K562 (cell line): ENCODE data around the gene PTTG1IP. TPM values are rescaled to one million over a fixed set of nuclear protein-coding genes. Genes with fewer than 3 reads are reported as not detected.

Experiments used
- CHD4 ChIP-seq: fragments of 200-600 bp; sonication (generic); IDR thresholded peaks from 3 replicates; pipeline ENCODE4 v1.6.1; 2012; ENCODE audit warnings: low read depth, mild to moderate bottlenecking, mixed read lengths, low read length, inconsistent platforms; ENCODE audit not compliant: insufficient read depth, insufficient replicate concordance, poor library complexity, severe bottlenecking
- ESRRB ChIP-seq: fragments of 250-450 bp; sonication (Bioruptor Pico); IDR thresholded peaks from 2 replicates; pipeline ENCODE4 v1.5.0; 2020; ENCODE audit warnings: mild to moderate bottlenecking, moderate library complexity, borderline replicate concordance
- HDAC1 ChIP-seq, 2 experiments: fragments of 450-650 bp; IDR thresholded peaks; 2 replicates each; pipeline ENCODE4 v1.6.1; 2016 to 2017; ENCODE audit warnings: inconsistent platforms in 1 of 2, mild to moderate bottlenecking in 1 of 2, moderate library complexity in 1 of 2
- PHF20 ChIP-seq: fragments of 450-650 bp; IDR thresholded peaks from 2 replicates; pipeline ENCODE4 v1.6.1; 2018; ENCODE audit not compliant: partially characterized antibody
- RB1 ChIP-seq: fragments of 450-650 bp; IDR thresholded peaks from 2 replicates; pipeline ENCODE4 v1.6.1; 2017; ENCODE audit warnings: low read depth, mild to moderate bottlenecking
- ZNF124 ChIP-seq: sonication (generic); formaldehyde crosslinking; IDR thresholded peaks from 2 replicates; pipeline ENCODE4 v1.8.1; 2022; ENCODE audit warnings: missing genetic modification reagents
- ZNF146 ChIP-seq: IDR thresholded peaks from one replicate; pipeline ENCODE4 v1.6.1; 2018; ENCODE audit warnings: missing compliant biosample characterization; ENCODE audit not compliant: unreplicated experiment
- ZSCAN32 ChIP-seq: fragments of 450-650 bp; formaldehyde crosslinking; IDR thresholded peaks from 2 replicates; pipeline ENCODE4 v1.4.0; 2020; ENCODE audit warnings: mild to moderate bottlenecking, moderate library complexity
- polyA plus RNA-seq, 8 experiments: library from polyadenylated mRNA; depleted of rRNA in 4 of 8; stranded (reverse) in 5 of 8; unstranded in 3 of 8; fragments of >200 nt; fragmentation: Nextera tagmentation in 2 of 8; fragmentation: Illumina TruSeq in 1 of 8; extraction: Ambion mirVana in 2 of 8; extraction: Trizol in 1 of 8; gene quantifications; 2 replicates each; pipeline versions ENCODE4 v1.2.1 to v1.2.3, GENCODE V29; 2011 to 2014; ENCODE audit warnings: inconsistent platforms in 1 of 8, missing spikeins in 1 of 8
- total RNA-seq, 7 experiments: library from RNA; depleted of rRNA in 6 of 7; stranded (reverse); fragments of >200 nt in 6 of 7; fragmentation: Illumina TruSeq in 2 of 7; extraction: Trizol in 2 of 7; gene quantifications; 2 replicates each; pipeline versions ENCODE4 v1.2.1 to v1.2.3, GENCODE V29; 2011 to 2021; ENCODE audit warnings: low replicate concordance in 1 of 7
- TF ChIP-seq, protein P1 (sequence below): sonication (generic); formaldehyde crosslinking; IDR thresholded peaks from 2 replicates; pipeline ENCODE4 v1.8.0; 2023; ENCODE audit warnings: mild to moderate bottlenecking, missing genetic modification reagents
- TF ChIP-seq, protein P2 (sequence below): fragments of 450-650 bp; IDR thresholded peaks from 2 replicates; pipeline ENCODE4 v1.6.1; 2017; ENCODE audit warnings: antibody characterized with exemption, mild to moderate bottlenecking
- TF ChIP-seq, protein P3 (sequence below): fragments of 250-450 bp; sonication (Bioruptor Pico); IDR thresholded peaks from 2 replicates; pipeline ENCODE4 v1.9.0; 2021; ENCODE audit warnings: mild to moderate bottlenecking
- TF ChIP-seq, protein P4 (sequence below): fragments of 450-650 bp; IDR thresholded peaks from 2 replicates; pipeline ENCODE4 v1.6.1; 2016; ENCODE audit warnings: mild to moderate bottlenecking
- TF ChIP-seq, protein P5 (sequence below): fragments of 250-450 bp; sonication (Bioruptor Pico); IDR thresholded peaks from 2 replicates; pipeline ENCODE4 v1.5.0; 2021; ENCODE audit warnings: mild to moderate bottlenecking, borderline replicate concordance

PTTG1IP gene
- total and polyA plus RNA-seq, 9 of the 15 experiments (the other 6 are each of a cell fraction or from before 2014, with no cell fraction given), result 5.0 to 99.3 (median 82.4) TPM

DNA sequence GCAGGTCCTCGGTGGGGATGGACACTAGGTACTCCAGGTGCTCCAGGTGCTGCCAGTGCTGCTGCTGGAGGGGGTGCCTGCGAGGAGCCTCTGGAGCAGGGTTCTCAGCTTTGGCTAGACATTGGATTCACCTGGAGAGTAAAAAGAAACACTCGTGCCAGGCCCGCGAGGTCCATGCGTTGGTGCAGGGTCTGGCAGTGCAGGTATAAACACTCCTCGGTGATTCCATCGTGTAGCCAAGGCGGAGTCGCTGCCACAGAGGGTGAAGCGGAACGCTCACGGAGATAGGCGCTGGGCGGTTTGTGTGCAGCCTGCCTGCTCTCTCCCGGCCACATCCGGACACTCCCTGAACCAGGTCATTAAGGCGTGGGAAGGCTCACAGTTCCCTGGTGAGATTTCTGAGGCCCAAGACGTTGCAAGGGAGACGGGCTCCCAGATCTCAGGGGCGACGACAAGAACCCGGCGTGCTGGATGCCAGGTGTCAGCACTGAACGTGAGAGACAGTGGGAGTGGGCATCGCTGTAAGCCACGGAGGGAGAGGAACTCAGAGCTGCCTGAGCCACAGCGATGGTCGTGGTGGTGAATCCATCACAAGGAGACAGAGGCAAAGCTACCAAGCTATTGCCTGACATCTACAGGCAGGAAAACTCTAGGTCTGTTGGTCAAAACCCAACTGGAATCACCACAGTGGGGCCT is 38.4 kb downstream of the PTTG1IP start (continued):
- TF ChIP-seq, protein P1, sequence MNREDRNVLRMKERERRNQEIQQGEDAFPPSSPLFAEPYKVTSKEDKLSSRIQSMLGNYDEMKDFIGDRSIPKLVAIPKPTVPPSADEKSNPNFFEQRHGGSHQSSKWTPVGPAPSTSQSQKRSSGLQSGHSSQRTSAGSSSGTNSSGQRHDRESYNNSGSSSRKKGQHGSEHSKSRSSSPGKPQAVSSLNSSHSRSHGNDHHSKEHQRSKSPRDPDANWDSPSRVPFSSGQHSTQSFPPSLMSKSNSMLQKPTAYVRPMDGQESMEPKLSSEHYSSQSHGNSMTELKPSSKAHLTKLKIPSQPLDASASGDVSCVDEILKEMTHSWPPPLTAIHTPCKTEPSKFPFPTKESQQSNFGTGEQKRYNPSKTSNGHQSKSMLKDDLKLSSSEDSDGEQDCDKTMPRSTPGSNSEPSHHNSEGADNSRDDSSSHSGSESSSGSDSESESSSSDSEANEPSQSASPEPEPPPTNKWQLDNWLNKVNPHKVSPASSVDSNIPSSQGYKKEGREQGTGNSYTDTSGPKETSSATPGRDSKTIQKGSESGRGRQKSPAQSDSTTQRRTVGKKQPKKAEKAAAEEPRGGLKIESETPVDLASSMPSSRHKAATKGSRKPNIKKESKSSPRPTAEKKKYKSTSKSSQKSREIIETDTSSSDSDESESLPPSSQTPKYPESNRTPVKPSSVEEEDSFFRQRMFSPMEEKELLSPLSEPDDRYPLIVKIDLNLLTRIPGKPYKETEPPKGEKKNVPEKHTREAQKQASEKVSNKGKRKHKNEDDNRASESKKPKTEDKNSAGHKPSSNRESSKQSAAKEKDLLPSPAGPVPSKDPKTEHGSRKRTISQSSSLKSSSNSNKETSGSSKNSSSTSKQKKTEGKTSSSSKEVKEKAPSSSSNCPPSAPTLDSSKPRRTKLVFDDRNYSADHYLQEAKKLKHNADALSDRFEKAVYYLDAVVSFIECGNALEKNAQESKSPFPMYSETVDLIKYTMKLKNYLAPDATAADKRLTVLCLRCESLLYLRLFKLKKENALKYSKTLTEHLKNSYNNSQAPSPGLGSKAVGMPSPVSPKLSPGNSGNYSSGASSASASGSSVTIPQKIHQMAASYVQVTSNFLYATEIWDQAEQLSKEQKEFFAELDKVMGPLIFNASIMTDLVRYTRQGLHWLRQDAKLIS (CRISPR knock-in tag), result no peak
- TF ChIP-seq, protein P2, sequence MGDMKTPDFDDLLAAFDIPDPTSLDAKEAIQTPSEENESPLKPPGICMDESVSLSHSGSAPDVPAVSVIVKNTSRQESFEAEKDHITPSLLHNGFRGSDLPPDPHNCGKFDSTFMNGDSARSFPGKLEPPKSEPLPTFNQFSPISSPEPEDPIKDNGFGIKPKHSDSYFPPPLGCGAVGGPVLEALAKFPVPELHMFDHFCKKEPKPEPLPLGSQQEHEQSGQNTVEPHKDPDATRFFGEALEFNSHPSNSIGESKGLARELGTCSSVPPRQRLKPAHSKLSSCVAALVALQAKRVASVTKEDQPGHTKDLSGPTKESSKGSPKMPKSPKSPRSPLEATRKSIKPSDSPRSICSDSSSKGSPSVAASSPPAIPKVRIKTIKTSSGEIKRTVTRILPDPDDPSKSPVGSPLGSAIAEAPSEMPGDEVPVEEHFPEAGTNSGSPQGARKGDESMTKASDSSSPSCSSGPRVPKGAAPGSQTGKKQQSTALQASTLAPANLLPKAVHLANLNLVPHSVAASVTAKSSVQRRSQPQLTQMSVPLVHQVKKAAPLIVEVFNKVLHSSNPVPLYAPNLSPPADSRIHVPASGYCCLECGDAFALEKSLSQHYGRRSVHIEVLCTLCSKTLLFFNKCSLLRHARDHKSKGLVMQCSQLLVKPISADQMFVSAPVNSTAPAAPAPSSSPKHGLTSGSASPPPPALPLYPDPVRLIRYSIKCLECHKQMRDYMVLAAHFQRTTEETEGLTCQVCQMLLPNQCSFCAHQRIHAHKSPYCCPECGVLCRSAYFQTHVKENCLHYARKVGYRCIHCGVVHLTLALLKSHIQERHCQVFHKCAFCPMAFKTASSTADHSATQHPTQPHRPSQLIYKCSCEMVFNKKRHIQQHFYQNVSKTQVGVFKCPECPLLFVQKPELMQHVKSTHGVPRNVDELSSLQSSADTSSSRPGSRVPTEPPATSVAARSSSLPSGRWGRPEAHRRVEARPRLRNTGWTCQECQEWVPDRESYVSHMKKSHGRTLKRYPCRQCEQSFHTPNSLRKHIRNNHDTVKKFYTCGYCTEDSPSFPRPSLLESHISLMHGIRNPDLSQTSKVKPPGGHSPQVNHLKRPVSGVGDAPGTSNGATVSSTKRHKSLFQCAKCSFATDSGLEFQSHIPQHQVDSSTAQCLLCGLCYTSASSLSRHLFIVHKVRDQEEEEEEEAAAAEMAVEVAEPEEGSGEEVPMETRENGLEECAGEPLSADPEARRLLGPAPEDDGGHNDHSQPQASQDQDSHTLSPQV, result no peak
- TF ChIP-seq ESRRB (CRISPR knock-in tag), result no peak
- TF ChIP-seq HDAC1 (IDR thresholded peaks at IDR 0.05), result peak in 1 of 2 experiments; percentile 57; a peak in 1 of 4 replicates
- TF ChIP-seq, protein P3, sequence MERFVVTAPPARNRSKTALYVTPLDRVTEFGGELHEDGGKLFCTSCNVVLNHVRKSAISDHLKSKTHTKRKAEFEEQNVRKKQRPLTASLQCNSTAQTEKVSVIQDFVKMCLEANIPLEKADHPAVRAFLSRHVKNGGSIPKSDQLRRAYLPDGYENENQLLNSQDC, result no peak
- TF ChIP-seq, protein P4, sequence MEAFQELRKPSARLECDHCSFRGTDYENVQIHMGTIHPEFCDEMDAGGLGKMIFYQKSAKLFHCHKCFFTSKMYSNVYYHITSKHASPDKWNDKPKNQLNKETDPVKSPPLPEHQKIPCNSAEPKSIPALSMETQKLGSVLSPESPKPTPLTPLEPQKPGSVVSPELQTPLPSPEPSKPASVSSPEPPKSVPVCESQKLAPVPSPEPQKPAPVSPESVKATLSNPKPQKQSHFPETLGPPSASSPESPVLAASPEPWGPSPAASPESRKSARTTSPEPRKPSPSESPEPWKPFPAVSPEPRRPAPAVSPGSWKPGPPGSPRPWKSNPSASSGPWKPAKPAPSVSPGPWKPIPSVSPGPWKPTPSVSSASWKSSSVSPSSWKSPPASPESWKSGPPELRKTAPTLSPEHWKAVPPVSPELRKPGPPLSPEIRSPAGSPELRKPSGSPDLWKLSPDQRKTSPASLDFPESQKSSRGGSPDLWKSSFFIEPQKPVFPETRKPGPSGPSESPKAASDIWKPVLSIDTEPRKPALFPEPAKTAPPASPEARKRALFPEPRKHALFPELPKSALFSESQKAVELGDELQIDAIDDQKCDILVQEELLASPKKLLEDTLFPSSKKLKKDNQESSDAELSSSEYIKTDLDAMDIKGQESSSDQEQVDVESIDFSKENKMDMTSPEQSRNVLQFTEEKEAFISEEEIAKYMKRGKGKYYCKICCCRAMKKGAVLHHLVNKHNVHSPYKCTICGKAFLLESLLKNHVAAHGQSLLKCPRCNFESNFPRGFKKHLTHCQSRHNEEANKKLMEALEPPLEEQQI, result no peak
- TF ChIP-seq, protein P5, sequence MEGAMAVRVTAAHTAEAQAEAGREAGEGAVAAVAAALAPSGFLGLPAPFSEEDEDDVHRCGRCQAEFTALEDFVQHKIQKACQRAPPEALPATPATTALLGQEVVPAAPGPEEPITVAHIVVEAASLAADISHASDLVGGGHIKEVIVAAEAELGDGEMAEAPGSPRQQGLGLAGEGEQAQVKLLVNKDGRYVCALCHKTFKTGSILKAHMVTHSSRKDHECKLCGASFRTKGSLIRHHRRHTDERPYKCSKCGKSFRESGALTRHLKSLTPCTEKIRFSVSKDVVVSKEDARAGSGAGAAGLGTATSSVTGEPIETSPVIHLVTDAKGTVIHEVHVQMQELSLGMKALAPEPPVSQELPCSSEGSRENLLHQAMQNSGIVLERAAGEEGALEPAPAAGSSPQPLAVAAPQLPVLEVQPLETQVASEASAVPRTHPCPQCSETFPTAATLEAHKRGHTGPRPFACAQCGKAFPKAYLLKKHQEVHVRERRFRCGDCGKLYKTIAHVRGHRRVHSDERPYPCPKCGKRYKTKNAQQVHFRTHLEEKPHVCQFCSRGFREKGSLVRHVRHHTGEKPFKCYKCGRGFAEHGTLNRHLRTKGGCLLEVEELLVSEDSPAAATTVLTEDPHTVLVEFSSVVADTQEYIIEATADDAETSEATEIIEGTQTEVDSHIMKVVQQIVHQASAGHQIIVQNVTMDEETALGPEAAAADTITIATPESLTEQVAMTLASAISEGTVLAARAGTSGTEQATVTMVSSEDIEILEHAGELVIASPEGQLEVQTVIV (CRISPR knock-in tag), result no peak
- no peak for TF ChIP-seq ZNF124 (CRISPR knock-in tag)
- no peak for TF ChIP-seq ZSCAN32 (CRISPR knock-in tag)
- TF ChIP-seq ZNF146 (CRISPR knock-in tag), result no peak
- TF ChIP-seq RB1, result no peak
- no peak for TF ChIP-seq CHD4
- TF ChIP-seq PHF20, result no peak
